Neural progenitor cell (in vitro differentiated cells): Measurements from ENCODE around the gene ZNF587B.
"Not testable (repeated sequence)": the region's sequence is repeated elsewhere in the genome, so short reads cannot be mapped to it uniquely, and the experiment has no call there.

Source experiments
- CTCF ChIP-seq: fragments of 200-600 bp; sonication (generic); IDR thresholded peaks from 2 replicates; pipeline ENCODE4 v1.5.1; 2017; ENCODE audit warnings: antibody characterized with exemption, mild to moderate bottlenecking
- EZH2 ChIP-seq: fragments of 200-600 bp; sonication (generic); IDR thresholded peaks from 2 replicates; pipeline ENCODE4 v1.6.1; 2017; ENCODE audit warnings: antibody characterized with exemption, mild to moderate bottlenecking, moderate library complexity
- EZH2phosphoT487 ChIP-seq: fragments of 200-600 bp; sonication (generic); IDR thresholded peaks from 2 replicates; pipeline ENCODE4 v1.6.1; 2017; ENCODE audit warnings: antibody characterized with exemption

DNA sequence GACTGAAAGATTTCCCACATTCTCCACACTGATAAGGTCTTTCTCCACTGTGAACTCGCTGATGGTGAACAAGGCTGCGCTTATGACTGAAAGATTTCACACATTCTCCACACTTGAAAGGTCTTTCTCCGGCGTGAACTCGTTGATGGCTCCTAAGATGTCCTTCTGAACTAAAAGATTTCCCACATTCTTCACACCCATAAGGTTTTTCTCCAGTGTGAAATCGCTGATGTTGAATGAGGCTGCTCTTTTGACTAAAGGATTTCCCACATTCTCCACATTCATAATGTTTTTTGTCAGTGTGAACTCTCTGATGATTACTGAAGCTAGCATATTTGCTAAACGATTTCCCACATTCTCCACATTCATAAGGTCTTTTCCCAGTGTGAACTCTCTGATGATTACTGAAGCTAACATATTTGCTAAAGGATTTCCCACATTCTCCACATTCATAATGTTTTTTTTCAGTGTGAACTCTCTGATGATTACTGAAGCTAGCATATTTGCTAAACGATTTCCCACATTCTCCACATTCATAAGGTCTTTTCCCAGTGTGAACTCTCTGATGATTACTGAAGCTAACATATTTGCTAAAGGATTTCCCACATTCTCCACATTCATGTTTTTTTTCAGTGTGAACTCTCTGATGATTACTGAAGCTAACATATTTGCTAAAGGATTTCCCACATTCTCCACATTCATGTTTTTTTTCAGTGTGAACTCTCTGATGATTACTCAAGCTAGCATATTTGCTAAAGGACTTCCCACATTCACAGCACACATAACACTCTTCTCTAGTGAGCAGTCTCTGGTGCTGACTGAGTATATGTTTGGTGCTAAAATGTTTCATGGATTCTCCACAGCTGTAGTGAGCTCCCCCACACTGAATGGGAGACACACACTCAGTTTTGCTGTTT, 44.0 kb downstream of the ZNF587B start:
- TF ChIP-seq CTCF, EZH2, EZH2phosphoT487: not testable (repeated sequence)
